Measurements from ENCODE around the gene REEP5. TPM values are rescaled to one million over a fixed set of nuclear protein-coding genes. Genes with fewer than 3 reads are reported as not detected.

The REEP5 gene
- total and polyA plus RNA-seq, 2 of the 8 experiments (the other 6 are each of a cell fraction or from before 2014, with no cell fraction given), result 58.3 to 94.3 TPM

- H3K4me1 ChIP-seq (replicated peaks in 1 of 4; ENCODE audit: control insufficient read depth in 3 of 4, insufficient read depth in 4 of 4, low read length in 3 of 4), result peaks cover 0 to 6% (median 3%) of the 10 kb centered on the region in 4 experiments; a peak in 4 of 7 replicates
- H3K18ac ChIP-seq (ENCODE audit: extremely low read depth, low read length), result no peak overlapping the region
- H3K79me1 ChIP-seq (ENCODE audit: low read depth, low read length), result no peaks in the 10 kb centered on the region
- H3K4me3 ChIP-seq (ENCODE audit: extremely low read depth in 1 of 4, insufficient read depth in 2 of 4, low read depth in 3 of 4, low read length in 4 of 4), result no peak overlapping the region
- no peak overlapping the region for H4K91ac ChIP-seq (replicated peaks; ENCODE audit: insufficient read length, low read length)
- no peaks in the 10 kb centered on the region for H4K20me1 ChIP-seq (replicated peaks in 1 of 2; ENCODE audit: control insufficient read depth in 1 of 2, insufficient read depth in 2 of 2, low read length in 2 of 2)
- no peak for FAIRE-seq
- H3K27me3 ChIP-seq (replicated peaks in 1 of 4; ENCODE audit: control insufficient read depth in 3 of 4, extremely low read depth in 1 of 4, insufficient read depth in 3 of 4, low read length in 3 of 4), result no peaks in the 10 kb centered on the region
- H3K9ac ChIP-seq (replicated peaks in 1 of 4; ENCODE audit: extremely low read depth in 1 of 4, low read depth in 3 of 4, low read length in 3 of 4), result no peak overlapping the region
- H2BK12ac ChIP-seq (ENCODE audit: low read depth, low read length), result no peak overlapping the region
- DNase-seq (ENCODE audit: low read depth in 1 of 2, low spot score in 2 of 2), result no peak
- no peak overlapping the region for H3K23ac ChIP-seq (ENCODE audit: insufficient read length)
- ChIA-PET CTCF (ENCODE audit: partially characterized antibody) (interaction anchor here (1.3 to 5.2 kb wide), 3 partner anchors 8 to 50 kb away, joined by 3 to 18 read pairs (median 5); no protein-coding TSS in a partner anchor), POLR2A (ENCODE audit: partially characterized antibody) (interaction anchor here (0.9 to 3.5 kb wide), 3 partner anchors 8 to 47 kb away, joined by 3 to 19 read pairs (median 5); partner anchors contain the start of genes DCP2 and REEP5)
- 79% methylated on average over 5 of the region's 5 CpGs; no CpG with 5 or more reads in 1 of the 2 experiments for WGBS, 2 experiments (ENCODE audit: extremely low coverage in 1 of 2, insufficient coverage in 1 of 2, insufficient read length in 1 of 2, insufficient replicate concordance in 2 of 2, low coverage in 1 of 2, low lambda C conversion rate in 2 of 2, missing lambda C conversion rate in 1 of 2)
- H2BK20ac ChIP-seq (ENCODE audit: low read length), result no peak overlapping the region
- peak overlapping the region in 1 of 2 experiments; percentile 44; a peak in 2 of 4 replicates for H3K4me2 ChIP-seq (ENCODE audit: insufficient read depth in 1 of 2, low read depth in 2 of 2, low read length in 2 of 2)
- no peak overlapping the region for H2AK5ac ChIP-seq (ENCODE audit: low read depth, low read length)
- no peak overlapping the region for H2BK120ac ChIP-seq (replicated peaks; ENCODE audit: low read depth, low read length)
- no peak overlapping the region for H4K8ac ChIP-seq (ENCODE audit: extremely low read depth, insufficient read depth, low read length)
- no peaks in the 10 kb centered on the region for H3K79me2 ChIP-seq (ENCODE audit: control insufficient read depth in 1 of 2, insufficient read depth in 2 of 2, low read length in 2 of 2)
- H3K23me2 ChIP-seq (ENCODE audit: low read depth, low read length), result no peaks in the 10 kb centered on the region; the same call in 1 of the 2 replicates
- no peak overlapping the region for H3K56ac ChIP-seq (replicated peaks; ENCODE audit: insufficient read length, low read depth, low read length)
- no peak overlapping the region for H4K5ac ChIP-seq (ENCODE audit: insufficient read length, low read depth, low read length)
- no peaks in the 10 kb centered on the region for H3K36me3 ChIP-seq (ENCODE audit: control insufficient read depth in 2 of 4, insufficient read depth in 4 of 4, low read length in 3 of 4)
- peak overlapping the region; percentile 99 for H2AFZ ChIP-seq (ENCODE audit: low read length)
- H2BK5ac ChIP-seq (ENCODE audit: low read depth, low read length), result 0 out of 2 replicates have a peak overlapping the region, but pooled peaks have one; percentile 12
- H3K4ac ChIP-seq (replicated peaks; ENCODE audit: insufficient read length, low read depth, low read length), result no peak overlapping the region
- no peak overlapping the region for H3K27ac ChIP-seq (ENCODE audit: low read depth, low read length)
- no peaks in the 10 kb centered on the region for H3K9me3 ChIP-seq (ENCODE audit: insufficient read depth in 2 of 2, low read depth in 1 of 2, low read length in 1 of 2)
- no peak overlapping the region for H2BK15ac ChIP-seq (ENCODE audit: low read length)
- H3K14ac ChIP-seq (ENCODE audit: insufficient read length), result no peak overlapping the region
- no peak for TF ChIP-seq TEAD4 (IDR thresholded peaks at IDR 0.05; ENCODE audit: low read depth, low read length)
- TF ChIP-seq TBP (IDR thresholded peaks at IDR 0.05; ENCODE audit: low read depth, low read length), result no peak
- TF ChIP-seq ATF2 (IDR thresholded peaks at IDR 0.05; ENCODE audit: low read length), result no peak
- TF ChIP-seq RNF2 (IDR thresholded peaks at IDR 0.05; ENCODE audit: borderline replicate concordance, low read depth, low read length, missing control alignments, poor library complexity, severe bottlenecking), result no peak
- TF ChIP-seq SIRT6 (IDR thresholded peaks at IDR 0.05; ENCODE audit: low read length), result no peak
- no peak for TF ChIP-seq RXRA (IDR thresholded peaks at IDR 0.05; ENCODE audit: insufficient read depth, low read depth, low read length)
- TF ChIP-seq CBX8 (IDR thresholded peaks at IDR 0.05; ENCODE audit: borderline replicate concordance, low read depth, low read length), result no peak
- TF ChIP-seq JUN (IDR thresholded peaks at IDR 0.05; ENCODE audit: low read depth, low read length), result no peak
- no peak for TF ChIP-seq HDAC2 (IDR thresholded peaks at IDR 0.05; ENCODE audit: borderline replicate concordance in 1 of 2, low read depth in 2 of 2, low read length in 2 of 2)
These were observed 46.5 kb upstream of the REEP5 start for GRCh38 chr5:112968411-112969106.
